Renal pelvis (tissue), 4 donors: ENCODE data around the gene GSTP1. TPM values are rescaled to one million over a fixed set of nuclear protein-coding genes. Genes with fewer than 3 reads are reported as not detected.
A peak's percentile ranks its signal among the peaks of the same experiment; 100 is the strongest.
"Not testable (repeated sequence)": the region's sequence is repeated elsewhere in the genome, so short reads cannot be mapped to it uniquely, and the experiment has no call there.

Experiments used
- DNase-seq: peaks from one replicate; pipeline ENCODE4 v3.0.0-alpha.2; 2013
- polyA plus RNA-seq, 3 donors: library from polyadenylated mRNA; unstranded; fragments of 120-200 nt; gene quantifications; one replicate each; pipeline ENCODE4 v1.2.1, GENCODE V29; 2013; ENCODE audit not compliant: insufficient read length in 3 of 3

GSTP1 gene
- polyA plus RNA-seq, 3 donors: 728 to 847 (median 806) TPM

GRCh38 chr11:67611704-67612587, 28.3 kb downstream of the GSTP1 start:
- DNase-seq: no peak

DNA sequence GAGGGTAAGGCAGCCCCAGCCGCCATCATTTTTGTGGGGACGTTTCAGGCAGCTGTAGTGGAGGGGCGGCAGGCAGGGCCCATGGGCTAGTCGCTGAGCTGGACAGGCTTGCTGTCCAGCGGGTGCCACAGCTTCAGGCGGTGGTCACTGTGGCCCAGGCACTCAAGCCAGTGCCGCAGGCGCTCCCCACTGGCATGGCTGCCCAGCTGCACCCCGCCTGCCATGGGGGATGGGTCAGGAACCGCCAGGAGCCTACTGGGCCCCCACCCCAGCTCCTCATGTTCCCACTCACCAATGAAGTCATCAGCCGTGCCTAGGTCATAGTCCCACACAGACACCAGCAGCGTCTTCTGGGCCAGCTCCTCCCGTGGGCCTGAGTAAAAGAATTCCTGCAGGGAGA, 29.1 kb downstream of the GSTP1 start:
- no peak for DNase-seq

DNA sequence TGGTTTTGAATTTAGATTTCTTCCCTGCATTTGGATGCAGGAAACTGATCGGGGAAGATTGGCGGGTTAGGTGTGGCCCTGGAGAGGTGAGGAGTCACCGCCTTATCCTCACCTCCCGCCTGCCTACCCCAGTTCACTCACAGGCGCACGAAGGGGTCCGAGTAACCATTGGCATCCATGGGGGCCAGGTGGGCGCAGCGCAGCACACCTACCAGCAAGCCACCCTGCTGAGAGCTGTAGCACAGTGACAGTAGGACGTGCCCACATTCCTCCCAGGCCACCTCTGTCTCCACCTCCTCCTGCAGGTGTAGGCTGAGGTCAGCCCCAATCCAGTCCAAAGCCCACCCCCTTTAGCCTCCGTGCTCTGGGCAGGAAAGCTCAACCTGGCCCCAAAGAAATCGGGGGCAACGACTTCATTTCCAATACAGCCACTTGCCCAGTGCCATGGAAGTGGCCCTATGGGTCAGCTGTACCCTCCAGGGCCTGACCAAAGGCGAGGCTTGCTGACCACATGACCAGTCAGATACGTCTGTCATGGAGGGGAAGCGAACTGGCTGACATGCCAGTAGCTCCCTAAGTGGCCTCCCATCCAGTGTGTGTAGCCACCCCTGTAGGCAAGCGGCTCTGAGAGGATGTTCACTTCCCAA, 29.8 kb downstream of the GSTP1 start:
- DNase-seq: no peak

DNA sequence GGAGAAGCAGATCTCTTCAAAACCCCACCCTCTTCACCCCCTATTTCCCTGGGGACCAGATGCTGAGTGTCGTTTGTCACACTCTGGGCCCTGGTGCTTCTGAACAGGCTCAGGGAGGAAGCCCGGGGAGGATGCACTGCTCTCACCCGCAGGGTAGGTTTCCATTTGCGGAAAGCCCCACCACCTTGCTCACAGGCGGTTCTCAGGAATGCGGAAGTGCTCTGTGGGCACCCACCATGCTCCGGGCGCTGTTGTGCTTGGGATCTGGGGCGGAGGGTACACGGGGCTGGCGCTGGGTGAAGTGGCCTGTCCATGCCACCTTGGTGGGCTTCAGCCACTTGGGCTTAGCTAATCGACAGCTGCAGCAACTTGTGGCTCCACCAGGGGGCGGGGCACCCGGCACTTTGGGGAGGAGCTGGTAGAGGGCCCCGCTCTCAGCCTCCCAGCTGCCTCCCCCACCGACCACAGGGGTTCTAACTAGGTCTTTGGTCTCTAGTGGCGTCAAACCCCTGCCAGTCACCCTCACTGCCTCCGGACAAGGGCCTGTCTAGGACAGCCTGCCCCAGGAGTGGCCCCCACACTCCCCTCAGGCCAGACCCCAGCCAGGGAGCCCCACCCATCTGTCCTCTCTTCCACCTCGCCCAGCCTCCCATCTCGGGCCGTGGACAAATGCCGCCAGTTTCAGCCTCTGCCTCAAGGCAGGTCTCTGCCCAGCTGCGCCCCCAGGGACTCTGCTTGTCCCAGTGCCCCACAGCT, 30.5 kb downstream of the GSTP1 start:
- peak; percentile 34 for DNase-seq

GRCh38 chr11:67614730-67615714, 31.4 kb downstream of the GSTP1 start:
- no peak for DNase-seq

DNA sequence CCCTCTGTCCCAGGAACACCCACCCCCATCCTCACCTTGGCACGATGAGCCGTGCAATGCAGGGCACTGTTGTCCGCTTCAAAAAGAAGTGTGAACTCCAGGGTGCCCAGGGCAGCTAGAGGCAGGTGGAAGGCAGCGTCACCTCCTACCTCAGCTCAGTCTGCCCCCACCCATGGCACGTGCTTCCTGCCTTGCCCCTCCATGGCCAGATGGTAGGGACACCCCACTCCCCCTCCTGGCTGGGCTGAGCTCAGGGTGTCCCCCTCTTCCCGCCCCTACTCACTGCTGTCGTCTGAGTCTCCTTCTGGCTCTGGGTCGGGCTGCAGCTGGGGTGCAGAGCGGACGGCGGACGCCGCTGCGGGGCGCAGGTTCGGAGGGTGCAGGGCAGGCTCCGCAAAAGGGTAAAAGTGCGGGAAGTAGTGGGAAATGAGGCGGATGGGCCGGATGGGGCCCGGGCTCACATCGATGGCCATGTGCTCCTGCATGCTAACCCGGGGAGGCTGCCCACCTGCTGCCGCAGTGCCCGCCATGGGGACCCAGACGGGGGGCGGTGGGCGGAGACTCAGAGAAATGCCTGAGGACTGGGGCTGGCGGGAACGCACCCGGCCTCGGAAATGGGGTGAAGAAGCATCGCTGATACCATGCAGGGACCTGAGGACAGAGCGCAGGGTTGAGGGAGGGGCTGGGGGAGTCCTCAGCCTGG, 32.3 kb downstream of the GSTP1 start:
- DNase-seq: no peak

GRCh38 chr11:67616431-67617242, 33.0 kb downstream of the GSTP1 start:
- DNase-seq: no peak

DNA sequence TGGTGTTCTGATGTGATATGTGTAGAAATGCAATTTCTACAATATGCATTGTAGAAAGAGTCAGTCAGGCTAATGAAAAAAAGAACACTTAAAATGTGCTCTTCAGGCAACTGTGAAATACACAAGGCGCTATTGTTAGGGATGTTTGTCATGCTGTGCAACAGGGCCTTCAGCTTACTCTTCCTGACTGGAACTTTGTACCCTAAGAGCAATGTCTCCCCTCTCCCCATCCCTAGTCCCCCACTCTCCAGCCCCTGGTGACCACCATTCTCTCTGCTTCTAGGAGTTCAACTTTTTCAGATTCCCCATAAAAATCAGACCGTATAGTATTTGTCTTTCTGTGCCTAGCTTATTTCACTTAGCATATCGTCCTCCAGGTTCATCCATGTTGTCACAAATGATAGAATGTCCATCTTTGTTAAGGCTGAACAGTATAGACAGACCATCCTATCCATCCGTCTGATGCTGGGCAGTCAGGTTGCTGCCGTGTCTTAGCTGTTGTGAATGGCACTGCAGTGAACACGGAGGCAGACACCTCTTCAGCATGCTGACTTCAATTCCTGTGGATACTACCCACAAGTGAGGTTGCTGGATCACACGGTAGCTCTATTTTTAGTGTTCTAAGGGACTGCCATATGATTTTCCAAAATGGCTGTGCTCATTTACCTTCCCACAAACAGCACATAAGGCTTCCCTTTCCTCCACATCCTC, 33.8 kb downstream of the GSTP1 start:
- no peak for DNase-seq

DNA sequence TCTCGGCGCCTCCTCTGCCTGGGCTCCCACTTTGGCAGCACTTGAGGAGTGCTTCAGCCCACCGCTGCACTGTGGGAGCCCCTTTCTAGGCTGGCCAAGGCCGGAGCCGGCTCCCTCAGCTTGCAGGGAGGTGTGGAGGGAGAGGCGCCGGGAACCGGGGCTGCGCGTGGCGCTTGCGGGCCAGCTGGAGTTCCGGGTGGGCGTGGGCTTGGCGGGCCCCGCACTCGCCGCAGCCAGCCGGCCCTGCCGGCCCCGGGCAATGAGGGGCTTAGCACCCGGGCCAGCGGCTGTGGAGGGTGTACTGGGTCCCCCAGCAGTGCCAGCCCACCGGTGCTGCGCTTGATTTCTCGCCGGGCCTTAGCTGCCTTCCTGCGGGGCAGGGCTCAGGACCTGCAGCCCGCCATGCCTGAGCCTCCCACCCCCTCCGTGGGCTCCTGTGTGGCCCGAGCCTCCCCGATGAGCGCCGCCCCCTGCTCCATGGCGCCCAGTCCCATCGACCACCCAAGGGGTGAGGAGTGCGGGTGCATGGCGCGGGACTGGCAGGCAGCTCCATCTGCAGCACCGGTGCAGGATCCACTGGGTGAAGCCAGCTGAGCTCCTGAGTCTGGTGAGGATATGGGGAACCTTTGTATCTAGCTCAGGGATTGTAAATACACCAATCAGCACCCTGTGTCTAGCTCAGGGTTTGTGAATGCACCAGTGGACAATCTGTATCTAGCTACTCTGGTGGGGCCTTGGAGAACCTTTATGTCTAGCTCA, 35.5 kb downstream of the GSTP1 start:
- not testable (repeated sequence) for DNase-seq

- DNase-seq: not testable (repeated sequence)
Measured at GRCh38 chr11:67619683-67620618, 36.3 kb downstream of the GSTP1 start.

GRCh38 chr11:67620621-67621020, 37.0 kb downstream of the GSTP1 start:
- not testable (repeated sequence) for DNase-seq

DNA sequence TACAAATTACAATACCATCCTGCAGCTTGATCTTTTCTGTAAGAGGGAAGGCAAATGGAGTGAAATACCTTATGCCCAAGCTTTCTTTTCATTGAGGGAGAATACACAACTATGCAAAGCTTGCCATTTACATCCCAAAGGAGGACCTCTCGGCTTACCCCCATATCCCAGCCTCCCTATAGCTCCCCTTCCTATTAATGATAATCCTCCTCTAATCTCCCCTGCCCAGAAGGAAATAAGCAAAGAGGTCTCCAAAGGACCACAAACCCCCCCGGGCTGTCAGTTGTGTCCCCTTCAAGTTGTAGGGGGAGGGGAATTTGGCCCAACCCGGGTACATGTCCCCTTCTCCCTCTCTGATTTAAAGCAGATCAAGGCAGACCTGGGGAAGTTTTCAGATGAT, 38.3 kb downstream of the GSTP1 start:
- not testable (repeated sequence) for DNase-seq

- not testable (repeated sequence) for DNase-seq
Measured at GRCh38 chr11:67622905-67623304, 39.3 kb downstream of the GSTP1 start.

- not testable (repeated sequence) for DNase-seq
Measured at GRCh38 chr11:67623795-67624194, 40.2 kb downstream of the GSTP1 start.

DNA sequence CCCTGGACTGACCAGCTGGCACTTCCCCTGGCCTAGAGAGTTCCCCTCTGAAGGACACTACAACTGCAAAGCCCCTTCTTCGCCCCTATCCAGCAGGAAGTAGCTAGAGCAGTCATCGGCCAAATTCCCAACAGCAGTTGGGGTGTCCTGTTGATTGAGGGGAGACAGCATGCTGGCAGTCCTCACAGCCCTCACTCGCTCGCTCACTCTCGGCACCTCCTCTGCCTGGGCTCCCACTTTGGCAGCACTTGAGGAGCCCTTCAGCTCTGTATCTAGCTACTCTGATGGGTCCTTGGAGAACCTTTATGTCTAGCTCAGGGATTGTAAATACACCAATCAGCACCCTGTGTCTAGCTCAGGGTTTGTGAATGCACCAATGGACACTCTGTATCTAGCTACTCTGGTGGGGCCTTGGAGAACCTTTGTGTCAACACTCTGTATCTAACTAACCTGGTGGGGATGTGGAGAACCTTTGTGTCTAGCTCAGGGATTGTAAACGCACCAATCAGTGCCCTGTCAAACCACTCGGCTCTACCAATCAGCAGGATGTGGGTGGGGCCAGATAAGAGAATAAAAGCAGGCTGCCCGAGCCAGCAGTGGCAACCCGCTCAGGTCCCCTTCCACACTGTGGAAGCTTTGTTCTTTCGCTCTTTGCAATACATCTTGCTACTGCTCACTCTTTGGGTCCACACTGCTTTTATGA, 42.7 kb downstream of the GSTP1 start:
- not testable (repeated sequence) for DNase-seq

DNA sequence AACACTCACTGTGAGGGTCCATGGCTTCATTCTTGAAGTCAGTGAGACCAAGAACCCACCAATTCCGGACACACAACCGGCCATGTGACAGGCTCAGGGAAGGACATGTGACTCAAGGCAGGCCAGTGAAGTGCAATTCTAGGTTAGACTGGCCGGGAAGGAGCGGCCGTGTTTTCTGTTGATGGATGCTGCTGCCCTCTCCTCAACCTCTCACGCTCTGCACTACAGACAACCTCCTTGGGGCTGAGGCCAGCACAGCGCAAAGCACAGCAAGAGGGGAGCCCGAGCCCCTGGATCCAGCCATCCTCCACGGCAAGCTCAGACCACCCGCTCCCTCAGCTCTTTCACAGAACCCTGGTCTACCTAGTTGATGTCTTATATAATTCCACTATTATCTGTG, 43.4 kb downstream of the GSTP1 start:
- DNase-seq: no peak
